Large intestine (tissue), 3 donors: ENCODE results near the gene RSAD1. TPM values are rescaled to one million over a fixed set of nuclear protein-coding genes. Genes with fewer than 3 reads are reported as not detected.

Experiments
- DNase-seq, 2 donors: peaks; one replicate each; pipeline versions ENCODE4 v3.0.0 to v3.0.0-alpha.2; 2013
- H3K27ac ChIP-seq: one replicate; pipeline ENCODE4 v1.5.1; 2013; ENCODE audit warnings: low read length
- H3K27me3 ChIP-seq: 2 replicates; pipeline ENCODE4 v1.6.1; 2013; ENCODE audit warnings: low read length; ENCODE audit not compliant: control insufficient read depth, insufficient read depth
- H3K36me3 ChIP-seq: 2 replicates; pipeline ENCODE4 v1.6.1; 2013; ENCODE audit warnings: low read length; ENCODE audit not compliant: control insufficient read depth, insufficient read depth
- H3K4me1 ChIP-seq: one replicate; pipeline ENCODE4 v1.6.1; 2013; ENCODE audit warnings: low read length; ENCODE audit not compliant: control insufficient read depth, insufficient read depth
- H3K4me3 ChIP-seq: one replicate; pipeline ENCODE4 v1.5.1; 2013; ENCODE audit warnings: low read length
- H3K9me3 ChIP-seq: one replicate; pipeline ENCODE4 v1.6.1; 2013; ENCODE audit warnings: mild to moderate bottlenecking, low read depth, low read length, moderate library complexity; ENCODE audit not compliant: control insufficient read depth
- WGBS: methylation state at CpG from one replicate; pipeline ENCODE4 v1.1.5; 2013; ENCODE audit warnings: low lambda C conversion rate; ENCODE audit not compliant: insufficient coverage; 5-methylcytosine and 5-hydroxymethylcytosine counted together
- polyA plus RNA-seq: library from polyadenylated mRNA; unstranded; fragments of 120-200 nt; gene quantifications from one replicate; pipeline ENCODE4 v1.2.1, GENCODE V29; 2013

RSAD1 gene
- polyA plus RNA-seq, 1 donor, result 39.3 TPM

DNA sequence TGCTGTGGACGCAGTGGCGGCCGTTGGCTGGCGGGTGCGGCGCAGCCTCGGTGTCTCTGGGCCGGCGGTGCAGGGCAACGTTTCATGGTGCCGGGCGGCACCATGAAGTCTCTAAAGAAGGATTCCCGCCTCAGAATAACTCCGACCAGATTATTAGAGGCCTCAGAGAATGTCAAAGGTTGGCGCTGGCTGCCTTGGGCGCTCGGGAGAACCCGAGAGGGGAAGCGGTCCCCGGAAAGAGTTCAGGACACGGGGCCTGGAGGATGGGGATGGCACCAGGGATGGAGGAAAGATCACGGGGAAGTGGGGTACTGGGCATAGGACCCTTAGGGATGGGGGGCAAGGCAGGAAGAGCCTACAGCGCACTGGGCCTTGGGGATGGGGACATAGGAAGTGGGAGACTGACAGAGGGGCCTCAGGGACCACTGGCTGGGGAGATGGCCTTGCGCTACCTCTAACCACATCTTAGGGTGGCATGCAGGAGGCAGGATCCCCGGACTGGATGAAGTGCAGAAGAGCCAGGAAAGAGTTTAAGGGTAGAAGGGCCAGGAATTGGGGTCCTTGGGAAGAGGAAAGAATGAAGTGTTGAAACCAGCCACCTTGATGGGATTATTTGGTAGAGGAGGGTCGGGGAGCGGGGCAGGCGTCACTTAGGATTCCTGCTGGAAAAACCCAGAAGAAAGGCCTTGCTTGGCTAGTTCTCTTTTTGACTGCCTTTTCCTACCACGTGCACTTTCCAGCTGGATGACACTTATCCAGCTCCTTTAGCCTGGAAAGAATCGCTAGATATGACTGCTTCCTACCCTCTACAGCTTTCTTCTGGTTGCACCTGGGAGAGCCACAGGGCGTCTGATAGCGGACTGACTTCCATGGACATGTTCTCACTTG, 30.2 kb downstream of the RSAD1 start:
- no peak for DNase-seq
- WGBS, result 79% methylated on average over 5 of the region's 32 CpGs
- H3K36me3 ChIP-seq, result no peaks in the 10 kb centered on the region
- H3K4me1 ChIP-seq, result peaks cover 31% of the 10 kb centered on the region
- H3K27ac ChIP-seq, result peak overlapping the region; percentile 56
- H3K9me3 ChIP-seq, result no peaks in the 10 kb centered on the region
- peak overlapping the region; percentile 41 for H3K4me3 ChIP-seq
- no peaks in the 10 kb centered on the region for H3K27me3 ChIP-seq

- DNase-seq, result peak in 1 of 2 donors; percentile 67
- Histone ChIP-seq H3K36me3 (no peaks in the 10 kb centered on the region), H3K27ac (no peak overlapping the region), H3K27me3 (no peaks in the 10 kb centered on the region), H3K4me1 (peaks cover 18% of the 10 kb centered on the region), H3K9me3 (no peaks in the 10 kb centered on the region), H3K4me3 (no peak overlapping the region)
- no CpG with 5 or more reads among the region's 3 CpGs for WGBS
Observed at GRCh38 chr17:50511058-50511457, 32.4 kb downstream of the RSAD1 start.

DNA sequence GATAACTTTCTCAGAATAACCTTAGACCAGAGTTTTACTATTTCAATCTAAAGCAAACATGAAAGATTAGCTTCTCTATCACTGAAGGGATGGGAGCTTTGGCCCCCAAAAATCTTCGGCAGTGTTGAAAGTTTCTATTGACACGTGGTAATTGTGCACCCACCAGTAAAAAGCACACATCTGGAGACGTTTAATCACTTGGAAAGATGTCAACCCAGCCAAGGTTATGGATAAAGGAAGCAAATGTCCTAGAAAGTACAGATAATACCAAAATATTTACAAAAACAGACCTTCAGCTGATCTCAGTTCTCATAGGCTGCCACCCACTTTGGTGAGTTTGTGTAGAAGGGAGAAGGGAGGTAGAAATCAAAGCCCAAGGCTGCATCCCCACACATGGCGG, 34.8 kb downstream of the RSAD1 start:
- Histone ChIP-seq H3K4me3 (no peak overlapping the region), H3K27me3 (no peaks in the 10 kb centered on the region), H3K27ac (no peak overlapping the region), H3K36me3 (no peaks in the 10 kb centered on the region), H3K9me3 (no peaks in the 10 kb centered on the region), H3K4me1 (peaks cover 8% of the 10 kb centered on the region)
- no peak for DNase-seq
- WGBS, result 17% methylated on average over 2 of the region's 4 CpGs

DNA sequence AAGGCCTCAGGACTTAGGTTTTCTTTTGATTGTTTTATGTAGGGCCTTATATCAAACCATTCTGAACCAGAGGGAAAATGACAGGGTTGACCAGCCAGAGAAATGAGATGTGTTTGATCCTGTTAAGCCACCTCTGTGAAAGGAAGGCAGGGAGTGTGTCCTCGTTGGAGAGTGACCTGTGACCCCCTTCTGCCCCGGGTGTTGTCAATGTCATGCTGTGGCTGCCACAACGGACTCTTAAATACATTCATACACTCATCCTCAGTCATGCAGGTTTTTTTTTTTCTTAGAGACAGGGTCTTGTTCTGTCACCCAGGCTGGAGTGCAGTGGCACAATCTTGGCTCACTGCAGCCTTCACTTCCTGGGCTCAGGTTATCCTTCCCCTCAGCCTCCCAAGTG, 35.7 kb downstream of the RSAD1 start:
- no peak overlapping the region for H3K4me3 ChIP-seq
- H3K27ac ChIP-seq, result no peak overlapping the region
- no CpG with 5 or more reads among the region's 3 CpGs for WGBS
- H3K27me3 ChIP-seq, result no peaks in the 10 kb centered on the region
- H3K4me1 ChIP-seq, result peaks cover 5% of the 10 kb centered on the region
- H3K9me3 ChIP-seq, result no peaks in the 10 kb centered on the region
- H3K36me3 ChIP-seq, result no peaks in the 10 kb centered on the region
- DNase-seq, result no peak

GRCh38 chr17:50514936-50515702, 36.5 kb downstream of the RSAD1 start:
- DNase-seq, result no peak
- Histone ChIP-seq H3K27ac (no peak overlapping the region), H3K4me1 (peaks cover 5% of the 10 kb centered on the region), H3K9me3 (no peaks in the 10 kb centered on the region), H3K36me3 (no peaks in the 10 kb centered on the region), H3K27me3 (no peaks in the 10 kb centered on the region), H3K4me3 (no peak overlapping the region)
- WGBS, result no CpG with 5 or more reads among the region's 6 CpGs

GRCh38 chr17:50517011-50517410, 38.4 kb downstream of the RSAD1 start:
- Histone ChIP-seq H3K36me3 (no peaks in the 10 kb centered on the region), H3K27ac (no peak overlapping the region), H3K9me3 (no peaks in the 10 kb centered on the region), H3K27me3 (no peaks in the 10 kb centered on the region), H3K4me3 (no peak overlapping the region), H3K4me1 (no peaks in the 10 kb centered on the region)
- WGBS, result no CpG with 5 or more reads among the region's 4 CpGs
- no peak for DNase-seq

GRCh38 chr17:50517504-50518383, 39.1 kb downstream of the RSAD1 start:
- H3K4me1 ChIP-seq, result no peaks in the 10 kb centered on the region
- H3K9me3 ChIP-seq, result no peaks in the 10 kb centered on the region
- WGBS, result no CpG with 5 or more reads among the region's 8 CpGs
- no peaks in the 10 kb centered on the region for H3K36me3 ChIP-seq
- H3K27me3 ChIP-seq, result no peaks in the 10 kb centered on the region
- peak overlapping the region; percentile 4 for H3K27ac ChIP-seq
- H3K4me3 ChIP-seq, result no peak overlapping the region
- no peak for DNase-seq

GRCh38 chr17:50518384-50519023, 39.8 kb downstream of the RSAD1 start:
- Histone ChIP-seq H3K27ac (peak overlapping the region; percentile 4), H3K27me3 (no peaks in the 10 kb centered on the region), H3K9me3 (no peaks in the 10 kb centered on the region), H3K4me1 (no peaks in the 10 kb centered on the region), H3K4me3 (no peak overlapping the region), H3K36me3 (no peaks in the 10 kb centered on the region)
- no CpG with 5 or more reads among the region's 13 CpGs for WGBS
- peak in 1 of 2 donors; percentile 31 for DNase-seq

DNA sequence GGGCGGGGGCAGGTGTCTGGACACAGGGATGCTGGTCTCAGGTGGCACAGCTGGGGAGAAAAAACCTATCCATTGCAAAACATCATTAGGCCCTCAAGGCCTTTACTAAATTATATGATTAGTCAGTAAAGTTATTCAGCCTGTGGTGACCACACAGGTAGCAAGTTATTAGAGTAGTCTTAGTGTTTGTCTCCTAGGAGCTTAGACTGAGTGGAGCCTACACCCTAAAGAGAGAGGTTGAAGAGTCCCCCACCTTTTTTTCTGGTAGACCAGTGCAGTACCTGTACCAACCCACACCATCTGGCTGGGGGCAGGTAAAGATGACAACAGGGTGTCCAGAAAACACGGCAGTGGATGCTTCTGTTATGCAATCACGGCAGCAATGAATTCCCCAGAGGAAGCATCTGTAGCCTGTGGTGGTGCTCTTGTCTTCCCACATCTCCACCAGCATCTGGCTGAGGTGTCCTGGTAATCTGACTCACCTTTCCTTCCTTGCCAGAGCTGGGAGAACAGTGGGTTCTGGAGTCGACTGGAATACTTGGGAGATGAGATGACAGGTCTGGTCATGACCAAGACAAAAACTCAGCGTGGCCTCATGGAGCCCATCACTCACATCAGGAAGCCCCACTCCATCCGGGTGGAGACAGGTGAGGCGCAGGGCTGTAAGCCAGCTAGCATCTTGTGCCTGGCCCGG, 40.6 kb downstream of the RSAD1 start:
- Histone ChIP-seq H3K27me3 (no peaks in the 10 kb centered on the region), H3K36me3 (no peaks in the 10 kb centered on the region), H3K4me1 (no peaks in the 10 kb centered on the region), H3K27ac (no peak overlapping the region), H3K4me3 (no peak overlapping the region), H3K9me3 (no peaks in the 10 kb centered on the region)
- no CpG with 5 or more reads among the region's 8 CpGs for WGBS
- no peak for DNase-seq
